CD14-positive monocyte (primary cell): ENCODE measurements around the gene CELF2. TPM values are rescaled to one million over a fixed set of nuclear protein-coding genes. Genes with fewer than 3 reads are reported as not detected.
A peak's percentile ranks its signal among the peaks of the same experiment; 100 is the strongest.

Source experiments
- DNase-seq, 3 donors: peaks; one replicate each; pipeline ENCODE4 v3.0.0-alpha.2; 2011 to 2022
- H2AFZ ChIP-seq: 2 replicates; pipeline ENCODE4 v1.6.0; 2012; ENCODE audit warnings: mild to moderate bottlenecking, low read depth, low read length, inconsistent platforms; ENCODE audit not compliant: insufficient read depth, poor library complexity, severe bottlenecking
- H3K27ac ChIP-seq, 2 donors: 1 replicate in 1 of 2; 2 replicates in 1 of 2; pipeline ENCODE4 v1.5.1; 2012 to 2013; ENCODE audit warnings: low read length in 2 of 2, control low read depth in 1 of 2, inconsistent platforms in 1 of 2, low read depth in 1 of 2, mild to moderate bottlenecking in 1 of 2
- H3K27me3 ChIP-seq, 2 donors: one replicate each; pipeline versions ENCODE4 v1.6.0 to v1.6.1; 2011 to 2013; ENCODE audit warnings: low read length in 2 of 2; ENCODE audit not compliant: control insufficient read depth in 2 of 2, insufficient read depth in 2 of 2
- H3K36me3 ChIP-seq, 2 donors: replicated peaks in 1 of 2; 1 replicate in 1 of 2; 2 replicates in 1 of 2; pipeline versions ENCODE4 v1.5.1 to v1.6.1; 2012 to 2013; ENCODE audit warnings: low read length in 2 of 2, control low read depth in 1 of 2, inconsistent platforms in 1 of 2, mild to moderate bottlenecking in 1 of 2; ENCODE audit not compliant: insufficient read depth in 2 of 2, control insufficient read depth in 1 of 2
- H3K4me1 ChIP-seq, 2 donors: 1 replicate in 1 of 2; 2 replicates in 1 of 2; pipeline versions ENCODE4 v1.5.1 to v1.6.1; 2012 to 2013; ENCODE audit warnings: low read length in 2 of 2, control low read depth in 1 of 2, inconsistent platforms in 1 of 2, mild to moderate bottlenecking in 1 of 2, moderate library complexity in 1 of 2; ENCODE audit not compliant: insufficient read depth in 2 of 2, control insufficient read depth in 1 of 2
- H3K4me2 ChIP-seq: replicated peaks from 2 replicates; pipeline ENCODE3; 2012; ENCODE audit warnings: low read length, moderate library complexity, mild to moderate bottlenecking; ENCODE audit not compliant: poor library complexity, severe bottlenecking; ENCODE audit errors: extremely low read depth
- H3K4me3 ChIP-seq, 3 experiments: fragments of 200-600 bp in 1 of 3; sonication (generic) in 1 of 3; replicated peaks in 1 of 3; 1 replicate in 2 of 3; 2 replicates in 1 of 3; pipeline ENCODE4 v1.5.1; 2011 to 2013; ENCODE audit warnings: low read length in 3 of 3, mild to moderate bottlenecking in 3 of 3, control low read depth in 2 of 3, low read depth in 2 of 3, inconsistent platforms in 1 of 3, moderate library complexity in 1 of 3
- H3K79me2 ChIP-seq: 2 replicates; pipeline ENCODE4 v1.6.0; 2012; ENCODE audit warnings: mild to moderate bottlenecking, control low read depth, inconsistent platforms, low read length, moderate library complexity; ENCODE audit not compliant: insufficient read depth
- H3K9ac ChIP-seq: 2 replicates; pipeline ENCODE4 v1.6.0; 2017; ENCODE audit warnings: low read length, mild to moderate bottlenecking; ENCODE audit not compliant: insufficient read depth, poor library complexity, severe bottlenecking
- H3K9me3 ChIP-seq, 2 donors: replicated peaks in 1 of 2; 1 replicate in 1 of 2; 2 replicates in 1 of 2; pipeline versions ENCODE4 v1.5.1 to v1.6.1; 2012 to 2013; ENCODE audit warnings: low read length in 2 of 2, control low read depth in 1 of 2; ENCODE audit not compliant: control insufficient read depth in 1 of 2, insufficient read depth in 1 of 2
- H4K20me1 ChIP-seq: 2 replicates; pipeline ENCODE4 v1.6.0; 2012; ENCODE audit warnings: mild to moderate bottlenecking, low read length, control low read depth, moderate library complexity; ENCODE audit not compliant: insufficient read depth
- H3K27ac Mint-ChIP-seq, 7 donors: one replicate each; pipeline ENCODE4 v1.8.0; 2020; ENCODE audit warnings: mild to moderate bottlenecking in 7 of 7, mixed read lengths in 7 of 7, moderate library complexity in 6 of 7, inconsistent platforms in 2 of 7
- H3K27me3 Mint-ChIP-seq, 3 donors: one replicate each; pipeline ENCODE4 v1.8.0; 2021 to 2022; ENCODE audit warnings: low read depth in 3 of 3, mild to moderate bottlenecking in 3 of 3, mixed read lengths in 3 of 3, moderate library complexity in 3 of 3, inconsistent platforms in 1 of 3
- H3K36me3 Mint-ChIP-seq, 2 donors: one replicate each; pipeline ENCODE4 v1.8.0; 2020; ENCODE audit warnings: mixed read lengths in 2 of 2, inconsistent platforms in 1 of 2, mild to moderate bottlenecking in 1 of 2
- H3K4me1 Mint-ChIP-seq: one replicate; pipeline ENCODE4 v1.8.0; 2020; ENCODE audit warnings: mild to moderate bottlenecking, mixed read lengths
- H3K4me3 Mint-ChIP-seq, 2 donors: one replicate each; pipeline ENCODE4 v1.8.0; 2020; ENCODE audit warnings: mild to moderate bottlenecking in 2 of 2, mixed read lengths in 2 of 2, moderate library complexity in 1 of 2
- H3K9me3 Mint-ChIP-seq, 7 donors: one replicate each; pipeline ENCODE4 v1.8.0; 2020 to 2022; ENCODE audit warnings: mixed read lengths in 7 of 7, mild to moderate bottlenecking in 6 of 7, moderate library complexity in 6 of 7, inconsistent platforms in 2 of 7
- WGBS: methylation state at CpG from one replicate; pipeline ENCODE4 v1.1.5; 2013; ENCODE audit warnings: missing lambda C conversion rate; ENCODE audit not compliant: insufficient coverage; 5-methylcytosine and 5-hydroxymethylcytosine counted together
- intact Hi-C, 2 donors: fragments of 100-400 bp; cut with micrococcal nuclease; formaldehyde crosslinking; loops; one replicate each; pipeline versions ENCODE4 v1.15.0 to v1.15.1; 2023
- polyA plus RNA-seq, 3 donors: library from polyadenylated mRNA; depleted of rRNA in 1 of 3; unstranded in 2 of 3; stranded (reverse) in 1 of 3; fragments of 300-500 nt in 2 of 3; fragments of >200 nt in 1 of 3; fragmentation: Illumina TruSeq in 2 of 3; gene quantifications; 1 replicate in 2 of 3; 2 replicates in 1 of 3; pipeline ENCODE4 v1.2.3, GENCODE V29; 2012 to 2021
- TF ChIP-seq, protein P1 (sequence below): fragments of 200-600 bp; IDR thresholded peaks from one replicate; pipeline ENCODE4 v1.8.0; 2022; ENCODE audit warnings: antibody characterized with exemption, mild to moderate bottlenecking

Gene CELF2
- polyA plus RNA-seq, 3 donors, result 53.5 to 93.3 (median 80.5) TPM

DNA sequence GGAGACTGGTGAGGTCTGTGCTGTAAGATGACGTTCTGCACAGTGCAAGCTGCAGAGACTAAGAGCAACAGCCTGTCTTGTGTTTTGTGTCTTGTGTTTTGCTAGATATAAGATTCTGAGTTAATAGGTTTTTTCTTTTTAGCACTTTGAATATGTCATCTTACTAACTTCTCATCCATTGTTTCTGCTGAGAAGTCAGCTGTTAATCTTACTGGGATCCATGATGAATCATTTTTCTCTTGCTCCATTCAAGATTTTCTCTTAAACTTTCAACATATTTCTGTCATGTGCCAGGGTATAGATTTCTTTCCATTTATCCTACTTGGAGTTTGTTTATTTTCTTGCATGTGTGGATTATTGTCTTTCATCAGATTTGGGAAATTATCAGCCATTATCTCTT, 290.3 kb downstream of the CELF2 start:
- H3K4me1 ChIP-seq, result no peaks in the 10 kb centered on the region
- peaks cover 14 to 39% (median 26%) of the 10 kb centered on the region in 7 donors for H3K9me3 Mint-ChIP-seq
- peaks cover 100% of the 10 kb centered on the region for H4K20me1 ChIP-seq
- no peak overlapping the region for H2AFZ ChIP-seq
- H3K36me3 ChIP-seq, result peaks cover 88 to 100% of the 10 kb centered on the region in 2 donors
- no peak for DNase-seq
- H3K4me3 ChIP-seq, result no peak overlapping the region
- TF ChIP-seq, protein P1, sequence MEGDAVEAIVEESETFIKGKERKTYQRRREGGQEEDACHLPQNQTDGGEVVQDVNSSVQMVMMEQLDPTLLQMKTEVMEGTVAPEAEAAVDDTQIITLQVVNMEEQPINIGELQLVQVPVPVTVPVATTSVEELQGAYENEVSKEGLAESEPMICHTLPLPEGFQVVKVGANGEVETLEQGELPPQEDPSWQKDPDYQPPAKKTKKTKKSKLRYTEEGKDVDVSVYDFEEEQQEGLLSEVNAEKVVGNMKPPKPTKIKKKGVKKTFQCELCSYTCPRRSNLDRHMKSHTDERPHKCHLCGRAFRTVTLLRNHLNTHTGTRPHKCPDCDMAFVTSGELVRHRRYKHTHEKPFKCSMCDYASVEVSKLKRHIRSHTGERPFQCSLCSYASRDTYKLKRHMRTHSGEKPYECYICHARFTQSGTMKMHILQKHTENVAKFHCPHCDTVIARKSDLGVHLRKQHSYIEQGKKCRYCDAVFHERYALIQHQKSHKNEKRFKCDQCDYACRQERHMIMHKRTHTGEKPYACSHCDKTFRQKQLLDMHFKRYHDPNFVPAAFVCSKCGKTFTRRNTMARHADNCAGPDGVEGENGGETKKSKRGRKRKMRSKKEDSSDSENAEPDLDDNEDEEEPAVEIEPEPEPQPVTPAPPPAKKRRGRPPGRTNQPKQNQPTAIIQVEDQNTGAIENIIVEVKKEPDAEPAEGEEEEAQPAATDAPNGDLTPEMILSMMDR, result no peak
- no peaks in the 10 kb centered on the region for H3K27me3 ChIP-seq
- peaks cover 93 to 99% of the 10 kb centered on the region in 2 donors for H3K36me3 Mint-ChIP-seq
- peaks cover 18 to 35% of the 10 kb centered on the region in 2 donors for H3K9me3 ChIP-seq
- intact Hi-C loops, result no loop called here
- peaks cover 78% of the 10 kb centered on the region for H3K79me2 ChIP-seq
- no peak overlapping the region for H3K4me2 ChIP-seq
- H3K4me1 Mint-ChIP-seq, result no peaks in the 10 kb centered on the region
- H3K4me3 Mint-ChIP-seq, result no peak overlapping the region
- peaks cover 0 to 2% (median 0%) of the 10 kb centered on the region in 3 donors for H3K27me3 Mint-ChIP-seq
- no peak overlapping the region for H3K9ac ChIP-seq
- WGBS, result no CpG with 5 or more reads among the region's 1 CpG
- H3K27ac ChIP-seq, result no peak overlapping the region
- H3K27ac Mint-ChIP-seq, result no peak overlapping the region

DNA sequence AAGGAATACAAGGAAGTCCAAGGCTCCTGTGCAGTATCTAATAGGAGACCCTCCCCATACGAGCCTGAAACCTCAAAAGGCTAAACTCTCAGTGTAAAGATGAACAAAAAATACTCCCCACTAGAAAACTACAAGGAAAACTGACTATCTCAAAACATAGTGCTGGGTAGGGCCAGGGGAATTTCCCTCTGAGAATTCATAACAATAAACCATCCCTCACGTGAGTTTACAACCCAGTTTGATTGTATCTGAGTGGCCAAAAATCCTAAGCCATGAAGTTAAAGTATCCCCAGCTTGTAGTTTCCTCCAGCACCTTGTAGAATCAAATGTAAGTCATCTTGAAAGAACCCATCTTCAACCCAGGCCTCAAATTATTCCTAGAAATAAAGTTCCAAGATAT, 293.4 kb downstream of the CELF2 start:
- Histone ChIP-seq H3K27me3 (no peaks in the 10 kb centered on the region), H3K27ac (no peak overlapping the region), H3K4me1 (no peaks in the 10 kb centered on the region), H3K36me3 (peaks cover 87 to 100% of the 10 kb centered on the region in 2 donors), H2AFZ (no peak overlapping the region), H3K79me2 (peaks cover 58% of the 10 kb centered on the region), H3K9ac (no peak overlapping the region), H3K4me3 (no peak overlapping the region), H4K20me1 (peaks cover 100% of the 10 kb centered on the region), H3K9me3 (peaks cover 14 to 23% of the 10 kb centered on the region in 2 donors), H3K4me2 (no peak overlapping the region)
- Mint-ChIP-seq H3K36me3 (peaks cover 93 to 96% of the 10 kb centered on the region in 2 donors), H3K27me3 (peaks cover 0 to 5% (median 3%) of the 10 kb centered on the region in 3 donors), H3K9me3 (peaks cover 13 to 23% (median 17%) of the 10 kb centered on the region in 7 donors), H3K4me3 (no peak overlapping the region), H3K27ac (peak overlapping the region in 3 of 7 donors; percentile 33 to 51 (median 43)), H3K4me1 (no peaks in the 10 kb centered on the region)
- DNase-seq, result no peak
- TF ChIP-seq, protein P1, result no peak
- WGBS, result no CpG with 5 or more reads among the region's 2 CpGs
- intact Hi-C loops, result no loop called here
